Keratinocyte (primary cell): ENCODE measurements around the gene ITGA3. TPM values are rescaled to one million over a fixed set of nuclear protein-coding genes. Genes with fewer than 3 reads are reported as not detected.

Source experiments
- DNase-seq: peaks from one replicate; pipeline ENCODE4 v3.0.0-alpha.2; 2011; ENCODE audit warnings: low read depth, missing footprints, low spot score
- FAIRE-seq: peaks from 2 replicates; lab custom pipeline; 2011; peaks lifted over from hg19 to GRCh38; lab: Jason Lieb, UNC
- H2AFZ ChIP-seq: 2 replicates; pipeline ENCODE4 v1.6.0; 2012; ENCODE audit warnings: low read length, control low read depth, inconsistent platforms; ENCODE audit not compliant: control insufficient read depth
- H3K27ac ChIP-seq: 2 replicates; pipeline ENCODE4 v1.5.1; 2011; ENCODE audit warnings: low read length; ENCODE audit not compliant: control insufficient read depth, insufficient read depth
- H3K27me3 ChIP-seq: 3 replicates; pipeline ENCODE4 v1.6.0; 2011; ENCODE audit warnings: low read length; ENCODE audit not compliant: control insufficient read depth, insufficient read depth; ENCODE audit errors: extremely low read depth
- H3K36me3 ChIP-seq, 2 experiments: 2 replicates in 1 of 2; 3 replicates in 1 of 2; pipeline ENCODE4 v1.5.1; 2011; ENCODE audit warnings: low read length in 2 of 2, mild to moderate bottlenecking in 1 of 2; ENCODE audit not compliant: control insufficient read depth in 2 of 2, insufficient read depth in 2 of 2; ENCODE audit errors: extremely low read depth in 1 of 2
- H3K4me1 ChIP-seq: 3 replicates; pipeline ENCODE4 v1.5.1; 2011; ENCODE audit warnings: low read length; ENCODE audit not compliant: control insufficient read depth, insufficient read depth; ENCODE audit errors: extremely low read depth
- H3K4me2 ChIP-seq: 3 replicates; pipeline ENCODE4 v1.6.0; 2011; ENCODE audit warnings: low read depth, low read length; ENCODE audit not compliant: control insufficient read depth, insufficient read depth; ENCODE audit errors: extremely low read depth
- H3K4me3 ChIP-seq, 3 experiments: fragments of 200-600 bp in 1 of 3; sonication (generic) in 1 of 3; 2 replicates in 2 of 3; 3 replicates in 1 of 3; pipeline ENCODE4 v1.5.1; 2011 to 2016; ENCODE audit warnings: low read length in 3 of 3, mild to moderate bottlenecking in 3 of 3, control low read depth in 2 of 3, inconsistent platforms in 1 of 3, low read depth in 1 of 3, mixed read lengths in 1 of 3, mixed run types in 1 of 3, moderate library complexity in 1 of 3; ENCODE audit not compliant: control insufficient read depth in 2 of 3, insufficient read depth in 2 of 3; ENCODE audit errors: extremely low read depth in 1 of 3
- H3K79me2 ChIP-seq: 2 replicates; pipeline ENCODE4 v1.6.0; 2012; ENCODE audit warnings: low read length; ENCODE audit not compliant: control insufficient read depth, insufficient read depth
- H3K9ac ChIP-seq: 3 replicates; pipeline ENCODE4 v1.6.0; 2011; ENCODE audit warnings: low read length; ENCODE audit not compliant: control insufficient read depth, insufficient read depth; ENCODE audit errors: extremely low read depth
- H3K9me1 ChIP-seq: 3 replicates; pipeline ENCODE4 v1.6.0; 2011; ENCODE audit warnings: low read length; ENCODE audit not compliant: control insufficient read depth, insufficient read depth; ENCODE audit errors: extremely low read depth
- H3K9me3 ChIP-seq: 2 replicates; pipeline ENCODE4 v1.5.1; 2012; ENCODE audit warnings: low read depth, low read length; ENCODE audit not compliant: control insufficient read depth
- H4K20me1 ChIP-seq: 3 replicates; pipeline ENCODE4 v1.6.0; 2011; ENCODE audit warnings: low read length; ENCODE audit not compliant: control insufficient read depth, insufficient read depth; ENCODE audit errors: extremely low read depth
- CTCF ChIP-seq, 3 experiments: IDR thresholded peaks in 1 of 3; conservative IDR thresholded peaks in 1 of 3; optimal IDR thresholded peaks in 1 of 3; 2 replicates in 2 of 3; 3 replicates in 1 of 3; pipeline versions ENCODE3 to v1.5.1; 2011; ENCODE audit warnings: low read length in 3 of 3, mild to moderate bottlenecking in 3 of 3, moderate library complexity in 2 of 3, control low read depth in 1 of 3, inconsistent platforms in 1 of 3; ENCODE audit not compliant: insufficient read depth in 2 of 3; ENCODE audit errors: extremely low read depth in 1 of 3
- EZH2 ChIP-seq: IDR thresholded peaks from one replicate; pipeline ENCODE4 v1.6.1; 2012; ENCODE audit warnings: inconsistent platforms, mild to moderate bottlenecking, low read length, moderate library complexity
- dilution Hi-C: fragments of 300-500 bp; cut with MboI; formaldehyde crosslinking; loops from one replicate; pipeline ENCODE4 v1.7.0; 2020; ENCODE audit warnings: low sequenced_read_pairs; ENCODE audit not compliant: extremely low pct_ligation_motif_present
- polyA plus RNA-seq, 5 experiments: library from polyadenylated mRNA; depleted of rRNA in 3 of 5; stranded (reverse) in 3 of 5; stranded (forward) in 1 of 5; unstranded in 1 of 5; fragments of >200 nt; gene quantifications; 1 replicate in 1 of 5; 2 replicates in 3 of 5; 3 replicates in 1 of 5; pipeline versions ENCODE4 v1.2.1 to v1.2.3, GENCODE V29; 2011 to 2012; ENCODE audit warnings: missing spikeins in 2 of 5, low read depth in 1 of 5, low replicate concordance in 1 of 5

Gene ITGA3
- polyA plus RNA-seq, 1 donor (not counting 4 experiments of a cell fraction or from before 2014, with no cell fraction given), result 427 TPM

GRCh38 chr17:50076221-50076590, 20.3 kb downstream of the ITGA3 start:
- Histone ChIP-seq H3K36me3 (peaks cover 85 to 91% of the 10 kb centered on the region in 2 experiments), H4K20me1 (peaks cover 84% of the 10 kb centered on the region), H3K27ac (no peak overlapping the region), H3K4me3 (no peak overlapping the region), H3K27me3 (no peaks in the 10 kb centered on the region), H3K9ac (no peak overlapping the region), H3K9me1 (peaks cover 6% of the 10 kb centered on the region), H3K4me1 (no peaks in the 10 kb centered on the region), H2AFZ (no peak overlapping the region), H3K4me2 (no peak overlapping the region), H3K79me2 (peaks cover 76% of the 10 kb centered on the region), H3K9me3 (no peaks in the 10 kb centered on the region)
- no peak for FAIRE-seq
- no peak for TF ChIP-seq CTCF (optimal IDR thresholded peaks at IDR 0.05 in 1 of 3, IDR thresholded peaks at IDR 0.05 in 1 of 3, conservative IDR thresholded peaks at IDR 0.05 in 1 of 3; ENCODE audit: extremely low read depth in 1 of 3, insufficient read depth in 2 of 3, low read length in 3 of 3)
- no peak for TF ChIP-seq EZH2
- no peak for DNase-seq
- dilution Hi-C loops, result no loop called here

- peaks cover 74% of the 10 kb centered on the region for H3K79me2 ChIP-seq
- H3K36me3 ChIP-seq, result peaks cover 85 to 91% of the 10 kb centered on the region in 2 experiments
- peaks cover 84% of the 10 kb centered on the region for H4K20me1 ChIP-seq
These were observed 20.8 kb downstream of the ITGA3 start for GRCh38 chr17:50076591-50077235.

More at GRCh38 chr17:50076591-50077235, 20.8 kb downstream of the ITGA3 start:
- DNase-seq (no peak), FAIRE-seq (no peak)
- TF ChIP-seq CTCF (optimal IDR thresholded peaks at IDR 0.05 in 1 of 3, IDR thresholded peaks at IDR 0.05 in 1 of 3, conservative IDR thresholded peaks at IDR 0.05 in 1 of 3; ENCODE audit: extremely low read depth in 1 of 3, insufficient read depth in 2 of 3, low read length in 3 of 3) (no peak), EZH2 (no peak)
- Histone ChIP-seq H3K4me1 (no peaks in the 10 kb centered on the region), H3K4me3 (no peak overlapping the region), H3K9me3 (no peaks in the 10 kb centered on the region), H3K9ac (no peak overlapping the region), H2AFZ (no peak overlapping the region), H3K9me1 (peaks cover 6% of the 10 kb centered on the region), H3K4me2 (no peak overlapping the region), H3K27ac (no peak overlapping the region), H3K27me3 (no peaks in the 10 kb centered on the region)
- dilution Hi-C loops, result no loop called here
